ENCODE results near the gene ACTR2.

Gene ACTR2

DNA sequence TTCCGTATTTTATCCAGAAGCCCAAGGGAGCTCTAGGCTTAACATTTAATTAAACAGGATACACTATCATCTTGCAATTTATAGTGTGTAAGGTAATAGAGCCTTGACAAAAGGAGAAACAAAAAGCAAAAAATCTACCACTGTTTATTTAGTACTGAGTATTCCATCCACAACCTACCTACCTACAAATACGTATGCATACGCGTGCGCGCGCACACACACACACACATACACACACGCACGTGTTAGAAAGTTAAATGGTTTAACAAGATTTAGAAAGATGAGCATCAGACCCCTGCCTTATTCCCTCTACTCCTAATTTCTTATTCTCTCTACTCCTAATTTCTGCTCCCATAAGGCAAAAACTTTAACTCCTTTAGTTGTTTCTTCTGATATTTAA is 14.6 kb upstream of the ACTR2 start:
- Histone ChIP-seq H3K27me3 (ENCODE audit: insufficient read depth, poor library complexity, severe bottlenecking) (no peaks in the 10 kb centered on the region), H3K27ac (replicated peaks) (no peak overlapping the region), H3K4me3 (replicated peaks; ENCODE audit: insufficient read depth, low read length) (no peak overlapping the region)
- DNase-seq (ENCODE audit: low read depth in 1 of 2, low spot score in 1 of 2) = no peak
- TF ChIP-seq GABPA (IDR thresholded peaks at IDR 0.05; ENCODE audit: low read depth) (no peak), POLR2AphosphoS5 (IDR thresholded peaks at IDR 0.05; ENCODE audit: low read depth) (no peak), SPI1 (IDR thresholded peaks at IDR 0.05; ENCODE audit: borderline replicate concordance, low read depth) (no peak)
- TF ChIP-seq, protein P1, sequence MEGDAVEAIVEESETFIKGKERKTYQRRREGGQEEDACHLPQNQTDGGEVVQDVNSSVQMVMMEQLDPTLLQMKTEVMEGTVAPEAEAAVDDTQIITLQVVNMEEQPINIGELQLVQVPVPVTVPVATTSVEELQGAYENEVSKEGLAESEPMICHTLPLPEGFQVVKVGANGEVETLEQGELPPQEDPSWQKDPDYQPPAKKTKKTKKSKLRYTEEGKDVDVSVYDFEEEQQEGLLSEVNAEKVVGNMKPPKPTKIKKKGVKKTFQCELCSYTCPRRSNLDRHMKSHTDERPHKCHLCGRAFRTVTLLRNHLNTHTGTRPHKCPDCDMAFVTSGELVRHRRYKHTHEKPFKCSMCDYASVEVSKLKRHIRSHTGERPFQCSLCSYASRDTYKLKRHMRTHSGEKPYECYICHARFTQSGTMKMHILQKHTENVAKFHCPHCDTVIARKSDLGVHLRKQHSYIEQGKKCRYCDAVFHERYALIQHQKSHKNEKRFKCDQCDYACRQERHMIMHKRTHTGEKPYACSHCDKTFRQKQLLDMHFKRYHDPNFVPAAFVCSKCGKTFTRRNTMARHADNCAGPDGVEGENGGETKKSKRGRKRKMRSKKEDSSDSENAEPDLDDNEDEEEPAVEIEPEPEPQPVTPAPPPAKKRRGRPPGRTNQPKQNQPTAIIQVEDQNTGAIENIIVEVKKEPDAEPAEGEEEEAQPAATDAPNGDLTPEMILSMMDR (IDR thresholded peaks at IDR 0.05; ENCODE audit: insufficient read depth, low read length) = no peak
- TF ChIP-seq, protein P2, sequence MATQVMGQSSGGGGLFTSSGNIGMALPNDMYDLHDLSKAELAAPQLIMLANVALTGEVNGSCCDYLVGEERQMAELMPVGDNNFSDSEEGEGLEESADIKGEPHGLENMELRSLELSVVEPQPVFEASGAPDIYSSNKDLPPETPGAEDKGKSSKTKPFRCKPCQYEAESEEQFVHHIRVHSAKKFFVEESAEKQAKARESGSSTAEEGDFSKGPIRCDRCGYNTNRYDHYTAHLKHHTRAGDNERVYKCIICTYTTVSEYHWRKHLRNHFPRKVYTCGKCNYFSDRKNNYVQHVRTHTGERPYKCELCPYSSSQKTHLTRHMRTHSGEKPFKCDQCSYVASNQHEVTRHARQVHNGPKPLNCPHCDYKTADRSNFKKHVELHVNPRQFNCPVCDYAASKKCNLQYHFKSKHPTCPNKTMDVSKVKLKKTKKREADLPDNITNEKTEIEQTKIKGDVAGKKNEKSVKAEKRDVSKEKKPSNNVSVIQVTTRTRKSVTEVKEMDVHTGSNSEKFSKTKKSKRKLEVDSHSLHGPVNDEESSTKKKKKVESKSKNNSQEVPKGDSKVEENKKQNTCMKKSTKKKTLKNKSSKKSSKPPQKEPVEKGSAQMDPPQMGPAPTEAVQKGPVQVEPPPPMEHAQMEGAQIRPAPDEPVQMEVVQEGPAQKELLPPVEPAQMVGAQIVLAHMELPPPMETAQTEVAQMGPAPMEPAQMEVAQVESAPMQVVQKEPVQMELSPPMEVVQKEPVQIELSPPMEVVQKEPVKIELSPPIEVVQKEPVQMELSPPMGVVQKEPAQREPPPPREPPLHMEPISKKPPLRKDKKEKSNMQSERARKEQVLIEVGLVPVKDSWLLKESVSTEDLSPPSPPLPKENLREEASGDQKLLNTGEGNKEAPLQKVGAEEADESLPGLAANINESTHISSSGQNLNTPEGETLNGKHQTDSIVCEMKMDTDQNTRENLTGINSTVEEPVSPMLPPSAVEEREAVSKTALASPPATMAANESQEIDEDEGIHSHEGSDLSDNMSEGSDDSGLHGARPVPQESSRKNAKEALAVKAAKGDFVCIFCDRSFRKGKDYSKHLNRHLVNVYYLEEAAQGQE (IDR thresholded peaks at IDR 0.05; ENCODE audit: insufficient replicate concordance, low read depth) = no peak

DNA sequence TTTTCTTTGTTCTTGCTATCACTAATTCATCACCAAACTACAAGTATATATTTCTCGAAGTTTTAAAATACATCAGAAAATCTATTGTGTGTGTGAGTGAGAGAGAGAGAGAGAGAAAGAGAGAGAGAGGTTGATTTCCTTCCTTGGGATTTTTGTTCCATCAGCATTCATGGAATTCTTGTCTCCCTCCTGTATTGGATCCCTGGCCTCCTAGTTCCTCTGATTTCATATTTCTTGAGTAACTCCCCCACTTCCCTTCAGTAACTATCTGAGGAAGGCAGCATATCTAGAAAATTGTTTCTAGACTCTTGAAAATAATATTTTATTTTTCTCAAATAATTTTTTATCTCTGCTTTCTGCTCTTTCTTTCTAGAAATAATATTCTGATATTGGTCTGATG is 13.3 kb upstream of the ACTR2 start:
- no peak for TF ChIP-seq GABPA (IDR thresholded peaks at IDR 0.05; ENCODE audit: low read depth)
- TF ChIP-seq, protein P1 (IDR thresholded peaks at IDR 0.05; ENCODE audit: insufficient read depth, low read length) = no peak
- TF ChIP-seq, protein P2 (IDR thresholded peaks at IDR 0.05; ENCODE audit: insufficient replicate concordance, low read depth) = no peak
- TF ChIP-seq POLR2AphosphoS5 (IDR thresholded peaks at IDR 0.05; ENCODE audit: low read depth) = no peak
- no peak for TF ChIP-seq SPI1 (IDR thresholded peaks at IDR 0.05; ENCODE audit: borderline replicate concordance, low read depth)
- DNase-seq (ENCODE audit: low read depth in 1 of 2, low spot score in 1 of 2) = no peak
- Histone ChIP-seq H3K27ac (replicated peaks) (no peak overlapping the region), H3K4me3 (replicated peaks; ENCODE audit: insufficient read depth, low read length) (no peak overlapping the region), H3K27me3 (ENCODE audit: insufficient read depth, poor library complexity, severe bottlenecking) (no peaks in the 10 kb centered on the region)

DNA sequence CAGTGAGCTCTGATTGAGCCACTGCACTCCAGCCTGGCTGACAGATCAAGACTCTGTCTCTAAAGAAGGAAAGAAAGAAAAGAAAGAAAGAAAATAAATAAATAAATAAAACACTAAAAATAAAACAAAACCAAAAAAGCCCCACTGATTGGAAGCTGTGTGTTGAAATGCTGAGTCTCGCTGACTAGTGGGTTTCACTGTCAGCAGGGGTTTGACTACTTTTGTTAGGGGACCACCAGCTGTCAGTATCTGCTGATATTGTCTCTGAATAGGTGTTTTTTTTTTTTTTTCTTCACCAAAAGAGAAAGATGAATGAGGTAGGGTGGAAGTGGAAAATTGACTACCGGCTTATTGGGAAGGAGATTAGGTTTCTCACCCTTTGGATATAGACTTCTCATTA is 12.8 kb upstream of the ACTR2 start:
- TF ChIP-seq GABPA (IDR thresholded peaks at IDR 0.05; ENCODE audit: low read depth) (no peak), POLR2AphosphoS5 (IDR thresholded peaks at IDR 0.05; ENCODE audit: low read depth) (no peak), SPI1 (IDR thresholded peaks at IDR 0.05; ENCODE audit: borderline replicate concordance, low read depth) (no peak)
- TF ChIP-seq, protein P2 (IDR thresholded peaks at IDR 0.05; ENCODE audit: insufficient replicate concordance, low read depth) = no peak
- TF ChIP-seq, protein P1 (IDR thresholded peaks at IDR 0.05; ENCODE audit: insufficient read depth, low read length) = no peak
- no peak overlapping the region for H3K4me3 ChIP-seq (replicated peaks; ENCODE audit: insufficient read depth, low read length)
- no peak for DNase-seq (ENCODE audit: low read depth in 1 of 2, low spot score in 1 of 2)
- H3K27me3 ChIP-seq (ENCODE audit: insufficient read depth, poor library complexity, severe bottlenecking) = no peaks in the 10 kb centered on the region
- no peak overlapping the region for H3K27ac ChIP-seq (replicated peaks)
